ENCODE data around the gene KRTAP1-1. TPM values are rescaled to one million over a fixed set of nuclear protein-coding genes. Genes with fewer than 3 reads are reported as not detected.
"Not testable (repeated sequence)": the region's sequence is repeated elsewhere in the genome, so short reads cannot be mapped to it uniquely, and the experiment has no call there.

Gene KRTAP1-1
- total RNA-seq, 1 donor from 2014 or later: not detected

GRCh38 chr17:41010441-41010840 is 30.8 kb downstream of the KRTAP1-1 start:
- no peak for ATAC-seq

DNA sequence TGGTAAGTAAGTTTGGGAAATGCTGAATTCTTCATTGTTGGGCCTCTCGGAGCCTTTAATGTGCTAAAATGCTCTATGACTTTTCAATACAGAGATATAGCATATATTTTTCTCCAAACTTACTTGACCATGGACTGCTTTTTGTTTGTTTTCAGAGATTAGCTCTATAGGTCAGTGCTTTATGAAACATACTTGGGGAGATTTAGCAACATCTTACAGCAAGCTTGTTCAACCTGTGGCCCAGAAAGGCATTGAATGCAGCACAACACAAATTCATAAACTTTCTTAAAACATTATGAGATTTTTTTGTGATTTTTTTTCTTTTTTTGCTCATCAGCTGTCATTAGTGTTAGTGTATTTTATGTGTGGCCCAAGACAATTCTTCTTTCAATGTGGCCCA is 31.3 kb downstream of the KRTAP1-1 start:
- no peak for ATAC-seq

DNA sequence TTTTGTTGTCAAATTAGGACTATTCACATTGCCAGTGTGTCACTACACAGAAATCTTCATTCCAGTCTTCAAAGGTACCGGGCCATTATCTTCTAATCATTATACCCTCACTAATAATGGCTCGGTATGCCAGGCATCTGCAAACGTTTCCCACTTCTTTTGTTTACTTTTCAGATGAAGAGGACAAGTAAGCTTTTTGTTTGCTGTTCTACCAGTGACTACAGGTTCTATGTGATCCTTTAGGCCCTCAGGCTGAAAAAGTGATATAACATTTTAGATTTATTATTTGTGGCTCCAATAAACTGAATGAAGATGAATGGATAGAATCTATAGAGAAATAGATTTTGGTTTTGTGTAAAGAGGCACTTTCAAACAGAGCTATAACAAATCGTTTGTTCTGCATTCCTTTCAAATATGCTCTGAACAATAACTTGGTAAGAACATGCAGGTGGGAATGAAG is 31.9 kb downstream of the KRTAP1-1 start:
- ATAC-seq: no peak

DNA sequence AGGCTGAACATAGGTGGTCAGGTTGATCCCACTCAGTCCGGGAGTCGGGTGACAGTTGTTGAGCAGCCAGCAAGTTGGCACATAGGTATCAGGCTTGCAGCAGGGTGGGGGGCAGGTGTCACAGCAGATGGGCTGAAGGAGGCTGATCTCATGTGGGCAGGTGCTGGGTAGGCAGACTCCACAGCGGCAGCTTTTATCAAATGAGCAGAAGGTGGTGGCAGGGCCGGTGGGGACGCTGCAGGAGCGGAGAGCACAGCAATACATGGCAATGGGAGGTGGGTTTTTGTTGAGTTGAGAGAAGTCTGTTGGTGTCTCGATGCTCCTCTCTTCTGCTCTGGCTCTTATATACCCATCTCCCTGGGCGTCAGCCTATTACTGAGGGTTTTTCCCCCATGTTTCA is 32.4 kb downstream of the KRTAP1-1 start, which contains the start of gene KRTAP3-1:
TSS of gene KRTAP3-1 (minus strand) at position 318 of the 400 bp plus-strand sequence. CDS start at position 264, 54 bp downstream.
- no peak for ATAC-seq

GRCh38 chr17:41004397-41004796 is 36.9 kb downstream of the KRTAP1-1 start:
- ATAC-seq: no peak

- ATAC-seq: no peak
Observed at GRCh38 chr17:41003926-41004325, 37.3 kb downstream of the KRTAP1-1 start.

DNA sequence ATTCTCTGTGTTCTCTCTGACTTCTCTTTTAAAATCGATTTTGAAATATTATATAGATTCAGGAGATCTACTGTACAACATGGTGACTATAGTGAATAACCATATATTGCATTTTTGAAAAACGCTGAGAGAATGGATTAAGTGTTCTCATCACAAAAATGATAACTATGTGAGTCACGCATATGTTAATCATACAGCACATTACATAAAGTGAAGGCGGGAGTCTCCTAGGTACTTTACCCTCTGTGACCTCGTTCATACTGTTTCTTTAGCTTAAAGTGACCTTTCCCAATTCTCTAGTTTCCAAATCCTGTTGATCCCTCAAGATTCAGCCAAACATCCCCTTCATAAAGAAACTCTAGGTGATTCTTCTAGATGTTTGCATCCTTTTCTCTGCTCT is 38.4 kb downstream of the KRTAP1-1 start:
- ATAC-seq: peak; percentile 84

GRCh38 chr17:41001795-41002194 is 39.5 kb downstream of the KRTAP1-1 start:
- ATAC-seq: no peak

GRCh38 chr17:40999563-40999962 is 41.7 kb downstream of the KRTAP1-1 start, which contains the start of gene KRTAP3-2:
Gene KRTAP3-2, minus strand, starts transcription at chr17:40999906. Its CDS starts 53 bp downstream, at chr17:40999853.
- not testable (repeated sequence) for ATAC-seq

GRCh38 chr17:40997361-40997760 is 43.9 kb downstream of the KRTAP1-1 start:
- no peak for ATAC-seq

- no peak for ATAC-seq
Observed at GRCh38 chr17:40996829-40997228, 44.4 kb downstream of the KRTAP1-1 start.

DNA sequence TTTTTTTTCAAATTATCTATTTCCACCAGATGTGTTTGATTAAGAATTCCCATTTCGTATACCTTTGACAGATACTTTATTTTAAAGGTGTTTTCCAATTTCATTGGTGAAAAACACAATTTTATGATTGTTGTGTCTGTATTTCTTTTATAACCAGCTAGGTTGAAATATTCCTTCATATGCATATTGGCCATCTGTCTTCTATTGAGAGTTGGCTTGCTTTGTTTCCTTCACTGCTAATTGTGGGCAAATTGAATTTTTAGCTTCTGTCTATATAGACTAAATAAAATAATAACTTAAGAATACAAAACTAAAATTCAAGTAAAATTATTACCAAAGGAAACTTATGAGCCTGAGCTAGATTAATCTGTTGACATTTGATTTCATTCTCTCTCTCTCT is 46.1 kb downstream of the KRTAP1-1 start:
- no peak for ATAC-seq

- no peak for ATAC-seq
Observed at GRCh38 chr17:40993839-40994238, 47.4 kb downstream of the KRTAP1-1 start, which contains the start of gene KRTAP3-3. Gene KRTAP3-3, minus strand, starts transcription at chr17:40994164. Its CDS starts 67 bp downstream, at chr17:40994097.

DNA sequence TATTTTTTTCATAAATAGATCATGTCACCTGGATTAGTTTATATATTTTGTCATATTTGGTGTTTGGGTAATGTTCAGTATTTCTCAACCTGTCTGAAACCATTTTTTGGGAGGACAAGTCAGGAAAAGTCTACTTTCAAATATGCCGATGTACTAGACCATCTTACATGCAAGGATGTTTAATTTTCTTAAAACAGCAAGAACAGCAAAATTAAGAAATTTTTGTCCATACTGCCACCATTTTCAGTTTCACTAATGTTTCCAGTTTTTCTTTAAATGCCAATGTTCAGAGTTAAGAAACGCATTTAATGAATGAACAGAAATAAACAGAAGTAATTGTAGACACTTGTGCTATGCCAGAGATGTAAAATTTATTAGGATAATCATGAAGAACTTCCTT is 48.2 kb downstream of the KRTAP1-1 start:
- no peak for ATAC-seq

- ATAC-seq: no peak
Observed at GRCh38 chr17:40992666-40993065, 48.6 kb downstream of the KRTAP1-1 start.

Other genes with a start within 250 kb of the KRTAP1-1 start
- gene KRT28, start 241.5 kb downstream of the KRTAP1-1 start, total RNA-seq: not detected
- gene KRT10, start 218.8 kb downstream of the KRTAP1-1 start, total RNA-seq: 50.3 TPM
- not detected for gene KRT12, start 174.2 kb downstream of the KRTAP1-1 start, total RNA-seq
- gene KRT20, start 156.2 kb downstream of the KRTAP1-1 start, total RNA-seq: 0.20 TPM
- gene KRT23, start 103.8 kb downstream of the KRTAP1-1 start, total RNA-seq: 3.1 TPM
- not detected for gene KRT39, start 74.5 kb downstream of the KRTAP1-1 start, total RNA-seq
- gene KRT40, start 57.1 kb downstream of the KRTAP1-1 start, total RNA-seq: not detected
- not detected for gene KRTAP3-3, start 47.3 kb downstream of the KRTAP1-1 start, total RNA-seq
- not detected for gene KRTAP3-2, start 41.5 kb downstream of the KRTAP1-1 start, total RNA-seq
- gene KRTAP3-1, start 32.3 kb downstream of the KRTAP1-1 start, total RNA-seq: not detected
- gene KRTAP1-5, start 14.2 kb downstream of the KRTAP1-1 start, total RNA-seq: not detected
- not detected for gene KRTAP1-4, start 11.3 kb downstream of the KRTAP1-1 start, total RNA-seq
- gene KRTAP1-3, start 6.6 kb downstream of the KRTAP1-1 start, total RNA-seq: not detected
- not detected for gene KRTAP2-1, start 5.9 kb upstream of the KRTAP1-1 start, total RNA-seq
- gene KRTAP2-2, start 13.8 kb upstream of the KRTAP1-1 start, total RNA-seq: not detected
- gene KRTAP2-3, start 18.7 kb upstream of the KRTAP1-1 start, total RNA-seq: not detected
- gene KRTAP2-4, start 24.4 kb upstream of the KRTAP1-1 start, total RNA-seq: not detected
- gene KRTAP4-7, start 42.7 kb upstream of the KRTAP1-1 start, total RNA-seq: not detected
- not detected for gene KRTAP4-8, start 56.7 kb upstream of the KRTAP1-1 start, total RNA-seq
- gene KRTAP4-16, start 60.8 kb upstream of the KRTAP1-1 start, total RNA-seq: not detected
- gene KRTAP4-9, start 63.9 kb upstream of the KRTAP1-1 start, total RNA-seq: not detected
- not detected for gene KRTAP4-11, start 76.9 kb upstream of the KRTAP1-1 start, total RNA-seq
- not detected for gene KRTAP4-12, start 82.7 kb upstream of the KRTAP1-1 start, total RNA-seq
- gene KRTAP4-6, start 99.1 kb upstream of the KRTAP1-1 start, total RNA-seq: not detected
- gene KRTAP4-5, start 108.4 kb upstream of the KRTAP1-1 start, total RNA-seq: not detected
- gene KRTAP4-4, start 119.3 kb upstream of the KRTAP1-1 start, total RNA-seq: not detected
- not detected for gene KRTAP4-3, start 126.8 kb upstream of the KRTAP1-1 start, total RNA-seq
- not detected for gene KRTAP4-2, start 136.8 kb upstream of the KRTAP1-1 start, total RNA-seq
- gene KRTAP4-1, start 143.5 kb upstream of the KRTAP1-1 start, total RNA-seq: not detected
- not detected for gene KRTAP9-1, start 148.4 kb upstream of the KRTAP1-1 start, total RNA-seq
- not detected for gene KRTAP9-2, start 185.2 kb upstream of the KRTAP1-1 start, total RNA-seq
- not detected for gene KRTAP9-3, start 191.0 kb upstream of the KRTAP1-1 start, total RNA-seq
- gene KRTAP9-8, start 196.5 kb upstream of the KRTAP1-1 start, total RNA-seq: not detected
- gene KRTAP9-4, start 208.2 kb upstream of the KRTAP1-1 start, total RNA-seq: not detected
- gene KRTAP9-9, start 213.9 kb upstream of the KRTAP1-1 start, total RNA-seq: not detected
- not detected for gene KRTAP9-6, start 223.9 kb upstream of the KRTAP1-1 start, total RNA-seq
- gene KRTAP9-7, start 234.2 kb upstream of the KRTAP1-1 start, total RNA-seq: not detected